Chondrocyte (in vitro differentiated cells): ENCODE measurements around the gene HRH3. TPM values are rescaled to one million over a fixed set of nuclear protein-coding genes. Genes with fewer than 3 reads are reported as not detected.

ENCODE experiments used
- DNase-seq: peaks from one replicate; pipeline ENCODE4 v3.0.0; 2021; ENCODE audit warnings: mixed read lengths, low spot score
- H3K27ac Mint-ChIP-seq: one replicate; pipeline ENCODE4 v1.8.0; 2021; ENCODE audit warnings: mild to moderate bottlenecking, moderate library complexity, mixed read lengths; ENCODE audit not compliant: unreplicated experiment
- H3K27me3 Mint-ChIP-seq: 2 replicates; pipeline ENCODE4 v1.8.0; 2021; ENCODE audit warnings: low read depth, mixed read lengths
- H3K36me3 Mint-ChIP-seq: 2 replicates; pipeline ENCODE4 v1.8.0; 2021; ENCODE audit warnings: low read depth, mixed read lengths
- H3K4me1 Mint-ChIP-seq: 2 replicates; pipeline ENCODE4 v1.8.0; 2021; ENCODE audit warnings: low read depth, mild to moderate bottlenecking, mixed read lengths
- H3K4me3 Mint-ChIP-seq: one replicate; pipeline ENCODE4 v1.8.0; 2021; ENCODE audit warnings: mild to moderate bottlenecking, moderate library complexity, mixed read lengths; ENCODE audit not compliant: unreplicated experiment
- H3K9me3 Mint-ChIP-seq: 2 replicates; pipeline ENCODE4 v1.8.0; 2021; ENCODE audit warnings: low read depth, mixed read lengths
- CTCF ChIP-seq: fragments of 200-600 bp; sonication (generic); IDR thresholded peaks from 2 replicates; pipeline ENCODE4 v1.5.0; 2021; ENCODE audit warnings: antibody characterized with exemption, mild to moderate bottlenecking, moderate library complexity
- total RNA-seq: library from RNA; stranded (reverse); gene quantifications from 3 replicates; pipeline ENCODE4 v1.2.1, GENCODE V29; 2021

The HRH3 gene
- total RNA-seq, 1 donor from 2014 or later, result not detected

DNA sequence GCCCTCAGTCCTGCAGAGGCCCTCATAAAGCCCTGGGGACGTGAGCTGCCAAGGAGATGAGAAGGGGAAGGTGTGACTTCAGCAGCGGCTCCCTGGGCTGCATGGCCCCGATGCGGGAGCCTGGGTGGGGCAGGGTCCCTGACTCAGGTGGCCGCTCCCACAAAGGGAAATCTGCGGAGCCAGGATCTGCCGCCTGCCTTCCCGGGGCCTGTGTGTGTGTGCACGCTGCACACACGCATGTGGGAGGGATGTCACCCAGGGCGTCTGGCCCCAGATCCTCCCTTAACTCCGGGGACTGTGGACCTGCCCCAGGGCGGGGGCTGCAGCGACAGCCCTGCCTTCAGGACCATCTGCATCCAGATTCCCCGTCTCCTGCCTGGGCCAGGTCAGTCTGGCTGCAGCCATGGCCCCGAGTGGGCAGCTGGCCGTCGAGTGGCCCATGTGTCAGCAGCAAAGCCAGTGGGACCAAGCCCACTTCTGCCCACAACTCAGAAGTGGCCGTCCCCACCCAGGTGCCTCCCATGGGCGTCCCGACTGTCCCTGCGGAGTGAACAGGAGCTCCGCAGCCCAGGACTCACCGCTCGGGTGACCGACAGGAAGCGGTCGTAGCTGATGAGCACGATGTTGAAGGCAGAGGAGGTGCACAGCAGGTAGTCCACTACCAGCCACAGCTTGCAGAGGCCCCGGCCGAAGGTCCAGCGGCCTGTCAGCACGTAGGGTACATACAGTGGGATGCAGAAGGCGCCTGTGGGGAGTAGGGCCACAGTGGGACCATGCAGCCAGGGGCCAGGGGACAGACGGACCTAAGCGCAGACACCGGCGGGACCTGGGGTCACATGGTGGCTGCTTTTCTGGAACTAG is 1.9 kb downstream of the HRH3 start:
- Mint-ChIP-seq H3K9me3 (no peaks in the 10 kb centered on the region), H3K4me3 (no peak overlapping the region), H3K4me1 (peaks cover 7% of the 10 kb centered on the region), H3K27me3 (peaks cover 42% of the 10 kb centered on the region), H3K27ac (no peak overlapping the region), H3K36me3 (no peaks in the 10 kb centered on the region)
- TF ChIP-seq CTCF, result no peak
- DNase-seq, result no peak

DNA sequence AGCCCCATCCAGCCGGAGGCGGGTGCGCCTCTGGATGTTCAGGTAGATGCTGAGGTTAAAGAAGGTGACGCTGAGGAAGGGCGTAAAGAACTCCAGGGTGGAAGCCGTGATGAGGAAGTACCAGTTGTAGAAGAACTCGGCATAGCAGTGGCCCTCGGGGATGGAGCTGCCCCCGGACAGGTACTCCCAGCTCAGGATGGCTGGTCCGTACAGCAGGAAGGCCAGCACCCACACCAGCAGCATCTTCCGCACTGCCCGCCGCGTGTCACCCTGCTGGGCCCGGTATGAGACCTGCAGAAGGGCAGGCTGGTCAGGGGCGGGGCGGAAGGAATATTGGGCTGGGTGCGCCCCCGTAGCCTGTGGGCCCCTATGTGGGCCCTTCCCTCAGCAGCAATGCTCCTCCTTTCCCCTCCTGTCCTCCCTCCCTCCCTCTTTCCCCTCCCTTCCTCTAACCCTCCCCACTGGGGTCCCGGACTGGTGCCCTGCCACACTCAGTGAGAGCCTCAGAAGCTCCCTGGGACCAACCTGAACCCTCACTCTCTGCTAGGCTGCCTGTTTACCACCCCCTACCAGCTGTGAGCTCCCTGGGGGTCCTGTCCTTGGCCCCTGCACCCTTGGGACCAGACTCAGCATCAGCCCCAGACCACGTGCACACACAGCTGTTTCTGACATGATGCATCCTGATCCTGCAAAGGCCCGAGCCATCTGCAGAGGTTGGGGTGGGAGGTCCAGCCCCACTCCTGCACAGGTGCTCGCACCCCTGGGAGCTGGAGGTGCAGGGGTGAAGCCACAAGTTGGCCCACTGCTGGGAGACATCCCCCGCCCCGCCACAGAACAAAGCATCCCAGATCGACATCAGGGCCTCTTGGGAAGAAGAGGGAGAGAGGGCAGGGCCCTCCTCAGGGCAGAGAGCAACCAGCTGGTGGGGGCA is 3.2 kb downstream of the HRH3 start:
- Mint-ChIP-seq H3K36me3 (no peaks in the 10 kb centered on the region), H3K9me3 (no peaks in the 10 kb centered on the region), H3K27me3 (peaks cover 40% of the 10 kb centered on the region), H3K4me1 (peaks cover 10% of the 10 kb centered on the region), H3K4me3 (no peak overlapping the region), H3K27ac (no peak overlapping the region)
- TF ChIP-seq CTCF, result no peak
- DNase-seq, result no peak

- TF ChIP-seq CTCF, result no peak
- Mint-ChIP-seq H3K4me1 (peaks cover 10% of the 10 kb centered on the region), H3K9me3 (no peaks in the 10 kb centered on the region), H3K27me3 (peaks cover 34% of the 10 kb centered on the region), H3K36me3 (no peaks in the 10 kb centered on the region), H3K4me3 (no peak overlapping the region), H3K27ac (no peak overlapping the region)
- no peak for DNase-seq
These were observed 4.0 kb downstream of the HRH3 start for GRCh38 chr20:62215991-62216635.

DNA sequence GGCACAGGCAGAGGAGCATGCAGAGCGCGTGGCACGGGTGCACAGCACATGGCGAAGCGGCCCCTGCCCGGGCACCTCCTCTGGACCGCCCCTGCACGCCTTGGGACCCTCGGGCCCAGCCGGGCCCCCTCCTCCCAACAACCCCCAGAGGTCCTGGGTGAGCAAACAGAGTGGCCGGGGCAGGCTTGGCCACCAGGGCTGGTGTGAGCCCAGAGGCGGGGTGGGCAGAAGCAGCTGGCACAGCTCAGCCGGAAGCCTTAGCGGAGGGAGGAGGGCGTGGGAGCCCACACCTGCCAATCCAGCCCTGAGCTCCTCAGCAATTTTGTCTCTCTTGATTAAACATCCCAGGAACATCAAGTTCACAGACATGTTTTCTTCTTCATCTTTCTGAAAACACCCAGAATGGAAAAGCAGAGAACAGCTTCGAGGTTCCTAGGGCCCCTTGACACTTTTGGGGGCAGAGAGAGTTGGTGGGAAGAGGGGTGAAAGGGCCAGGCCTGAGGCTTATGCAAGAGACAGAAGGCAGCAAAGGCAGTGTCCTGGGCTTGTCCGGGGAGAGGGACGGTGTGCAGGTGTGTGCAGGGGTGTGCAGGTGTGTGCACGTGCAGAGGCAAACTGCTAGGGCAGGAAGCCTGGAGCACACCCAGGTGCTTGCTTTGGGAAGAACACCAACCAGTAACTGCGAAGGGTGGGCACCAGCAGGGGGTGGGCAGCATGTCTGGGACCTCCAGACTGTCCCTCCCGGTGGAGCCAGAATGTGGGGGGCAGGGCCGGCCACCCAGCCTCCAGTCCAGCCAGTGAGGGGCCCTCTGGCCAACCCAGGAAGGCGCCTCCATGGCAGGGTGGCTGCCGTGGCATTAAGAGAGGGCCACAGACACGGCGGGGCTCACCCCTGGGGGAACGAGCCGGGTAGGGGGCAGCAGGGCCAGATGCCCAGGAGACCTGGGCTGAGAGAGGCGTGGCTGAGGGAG is 4.8 kb downstream of the HRH3 start:
- H3K4me3 Mint-ChIP-seq, result no peak overlapping the region
- peaks cover 7% of the 10 kb centered on the region for H3K4me1 Mint-ChIP-seq
- no peak overlapping the region for H3K27ac Mint-ChIP-seq
- no peak for TF ChIP-seq CTCF
- H3K36me3 Mint-ChIP-seq, result no peaks in the 10 kb centered on the region
- H3K27me3 Mint-ChIP-seq, result peaks cover 28% of the 10 kb centered on the region
- DNase-seq, result no peak
- H3K9me3 Mint-ChIP-seq, result no peaks in the 10 kb centered on the region
